M059J (cell line): Measurements from ENCODE around the gene HMOX1. TPM values are rescaled to one million over a fixed set of nuclear protein-coding genes. Genes with fewer than 3 reads are reported as not detected.

Source experiments
- DNase-seq: peaks from one replicate; pipeline ENCODE4 v3.0.0-alpha.2; 2012; ENCODE audit warnings: low read depth
- total RNA-seq: library from RNA; depleted of rRNA; stranded (reverse); fragments of >200 nt; shearing (Covaris generic); gene quantifications from 2 replicates; pipeline ENCODE4 v1.2.3, GENCODE V29; 2014

Gene HMOX1
- total RNA-seq, 1 experiment from 2014 or later, result 14.9 TPM

- DNase-seq, result peak; percentile 25
These were observed 31.0 kb upstream of the HMOX1 start for GRCh38 chr22:35349704-35350538.

GRCh38 chr22:35350539-35351503 is 30.1 kb upstream of the HMOX1 start:
- DNase-seq, result peak; percentile 84

GRCh38 chr22:35352214-35353111 is 28.4 kb upstream of the HMOX1 start:
- peak; percentile 25 for DNase-seq

GRCh38 chr22:35353318-35353717 is 27.6 kb upstream of the HMOX1 start:
- no peak for DNase-seq

GRCh38 chr22:35354068-35354467 is 26.8 kb upstream of the HMOX1 start:
- no peak for DNase-seq

- DNase-seq, result peak; percentile 96
These were observed 22.8 kb upstream of the HMOX1 start for GRCh38 chr22:35357883-35358621.

GRCh38 chr22:35359380-35360065 is 21.4 kb upstream of the HMOX1 start:
- DNase-seq, result peak; percentile 29

GRCh38 chr22:35361001-35361558 is 19.8 kb upstream of the HMOX1 start:
- no peak for DNase-seq

- no peak for DNase-seq
These were observed 17.3 kb upstream of the HMOX1 start for GRCh38 chr22:35363566-35364086.

- DNase-seq, result peak; percentile 80
These were observed 16.7 kb upstream of the HMOX1 start for GRCh38 chr22:35364230-35364629.

GRCh38 chr22:35367331-35367886 is 13.5 kb upstream of the HMOX1 start:
- DNase-seq, result no peak

GRCh38 chr22:35368386-35368785 is 12.5 kb upstream of the HMOX1 start:
- DNase-seq, result no peak

GRCh38 chr22:35369996-35370395 is 10.9 kb upstream of the HMOX1 start:
- no peak for DNase-seq

GRCh38 chr22:35373781-35374180 is 7.1 kb upstream of the HMOX1 start:
- no peak for DNase-seq

- no peak for DNase-seq
These were observed 5.9 kb upstream of the HMOX1 start for GRCh38 chr22:35375031-35375430.

GRCh38 chr22:35375526-35375925 is 5.4 kb upstream of the HMOX1 start:
- no peak for DNase-seq

GRCh38 chr22:35376728-35377472 is 4.0 kb upstream of the HMOX1 start:
- peak; percentile 94 for DNase-seq

GRCh38 chr22:35377735-35378134 is 3.2 kb upstream of the HMOX1 start:
- DNase-seq, result no peak

GRCh38 chr22:35378621-35379020 is 2.3 kb upstream of the HMOX1 start:
- no peak for DNase-seq
